ENCODE results near the gene RANBP10.

The RANBP10 gene

DNA sequence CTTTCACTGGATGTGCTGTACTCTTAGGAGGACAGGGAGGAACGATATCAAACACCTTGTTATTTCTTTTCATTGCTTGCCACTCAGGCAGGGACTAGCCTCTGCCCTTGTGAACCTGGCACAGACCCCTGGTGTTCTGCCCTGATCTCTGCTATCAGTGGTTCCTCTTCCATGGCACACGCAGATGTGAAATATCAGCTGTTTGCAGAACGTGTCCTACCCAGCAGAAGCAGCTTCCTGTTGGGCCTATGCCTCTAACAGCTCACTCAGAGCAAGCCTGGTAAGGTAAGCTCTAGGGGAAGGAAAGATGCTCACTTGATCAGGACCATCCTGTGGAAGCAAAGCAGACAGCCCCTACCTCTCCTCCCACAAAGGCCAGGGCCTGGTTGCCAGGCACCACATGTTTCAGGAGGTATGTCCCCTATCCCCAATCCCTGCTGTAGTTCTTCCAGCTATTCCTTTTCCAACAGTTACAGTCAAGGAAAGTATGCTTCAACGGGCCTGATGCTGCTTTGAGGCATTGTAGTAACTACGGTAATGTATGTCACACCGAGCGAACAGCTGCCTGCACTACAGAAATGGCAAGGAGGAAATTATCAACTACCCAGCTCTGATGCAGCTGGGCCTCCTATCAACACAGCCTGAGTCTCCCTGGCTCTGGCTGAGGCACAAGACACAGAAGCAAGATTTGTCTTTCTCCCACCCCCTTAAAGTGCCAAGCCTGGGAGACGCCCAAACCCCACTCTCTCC is 46.0 kb downstream of the RANBP10 start:
- no peak for TF ChIP-seq EZH2phosphoT487 (conservative IDR thresholded peaks at IDR 0.05; ENCODE audit: low read length)
- TF ChIP-seq, protein P1, sequence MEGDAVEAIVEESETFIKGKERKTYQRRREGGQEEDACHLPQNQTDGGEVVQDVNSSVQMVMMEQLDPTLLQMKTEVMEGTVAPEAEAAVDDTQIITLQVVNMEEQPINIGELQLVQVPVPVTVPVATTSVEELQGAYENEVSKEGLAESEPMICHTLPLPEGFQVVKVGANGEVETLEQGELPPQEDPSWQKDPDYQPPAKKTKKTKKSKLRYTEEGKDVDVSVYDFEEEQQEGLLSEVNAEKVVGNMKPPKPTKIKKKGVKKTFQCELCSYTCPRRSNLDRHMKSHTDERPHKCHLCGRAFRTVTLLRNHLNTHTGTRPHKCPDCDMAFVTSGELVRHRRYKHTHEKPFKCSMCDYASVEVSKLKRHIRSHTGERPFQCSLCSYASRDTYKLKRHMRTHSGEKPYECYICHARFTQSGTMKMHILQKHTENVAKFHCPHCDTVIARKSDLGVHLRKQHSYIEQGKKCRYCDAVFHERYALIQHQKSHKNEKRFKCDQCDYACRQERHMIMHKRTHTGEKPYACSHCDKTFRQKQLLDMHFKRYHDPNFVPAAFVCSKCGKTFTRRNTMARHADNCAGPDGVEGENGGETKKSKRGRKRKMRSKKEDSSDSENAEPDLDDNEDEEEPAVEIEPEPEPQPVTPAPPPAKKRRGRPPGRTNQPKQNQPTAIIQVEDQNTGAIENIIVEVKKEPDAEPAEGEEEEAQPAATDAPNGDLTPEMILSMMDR (IDR thresholded peaks at IDR 0.05; ENCODE audit: insufficient read depth, low read length, poor library complexity, severe bottlenecking), result no peak
- no peaks in the 10 kb centered on the region for H3K79me2 ChIP-seq (ENCODE audit: insufficient read depth, low read length)
- no peaks in the 10 kb centered on the region for H3K27me3 ChIP-seq (ENCODE audit: low read length)
- H3K4me3 ChIP-seq (ENCODE audit: insufficient read depth, low read length, poor library complexity, severe bottlenecking), result no peak overlapping the region
- no peak overlapping the region for H3K9ac ChIP-seq (ENCODE audit: low read length)
- no peaks in the 10 kb centered on the region for H3K36me3 ChIP-seq (ENCODE audit: low read length)
- H3K4me2 ChIP-seq (ENCODE audit: low read depth, low read length, poor library complexity, severe bottlenecking), result no peak overlapping the region
- no peak overlapping the region for H3K27ac ChIP-seq (ENCODE audit: low read depth, low read length)
- H3K9me2 ChIP-seq (replicated peaks; ENCODE audit: insufficient read depth, low read length), result no peaks in the 10 kb centered on the region
- no peaks in the 10 kb centered on the region for H3F3A ChIP-seq (ENCODE audit: insufficient read depth)
- H3K9me3 ChIP-seq (ENCODE audit: insufficient read depth, low read length), result no peaks in the 10 kb centered on the region
- no peaks in the 10 kb centered on the region for H4K20me1 ChIP-seq (ENCODE audit: low read depth, low read length)
- H2AFZ ChIP-seq (ENCODE audit: low read depth, low read length, severe bottlenecking), result no peak overlapping the region

DNA sequence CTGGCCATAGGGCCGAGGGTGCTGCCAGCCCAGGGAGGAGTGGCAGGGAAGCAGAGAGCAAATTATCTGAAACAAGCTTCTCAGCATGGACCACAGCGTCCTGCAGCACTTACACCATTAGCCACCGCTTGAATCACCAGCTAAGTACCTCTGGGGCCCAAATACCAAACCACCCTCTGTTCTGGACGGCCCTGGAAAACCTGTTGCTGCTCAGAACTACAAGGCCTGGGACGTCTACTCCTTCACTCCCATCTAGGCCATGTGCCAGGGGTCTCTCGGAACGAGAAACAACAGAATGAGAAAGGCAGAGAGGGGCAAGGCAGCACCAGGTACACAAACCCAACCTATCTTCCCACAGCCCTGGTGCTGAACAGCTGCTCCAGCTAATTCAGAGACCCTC is 47.4 kb downstream of the RANBP10 start:
- H2AFZ ChIP-seq (ENCODE audit: low read depth, low read length, severe bottlenecking), result no peak overlapping the region
- H3K27me3 ChIP-seq (ENCODE audit: low read length), result no peaks in the 10 kb centered on the region
- no peaks in the 10 kb centered on the region for H3K9me3 ChIP-seq (ENCODE audit: insufficient read depth, low read length)
- H3K79me2 ChIP-seq (ENCODE audit: insufficient read depth, low read length), result no peaks in the 10 kb centered on the region
- no peaks in the 10 kb centered on the region for H3F3A ChIP-seq (ENCODE audit: insufficient read depth)
- no peak overlapping the region for H3K9ac ChIP-seq (ENCODE audit: low read length)
- H3K36me3 ChIP-seq (ENCODE audit: low read length), result no peaks in the 10 kb centered on the region
- no peaks in the 10 kb centered on the region for H3K9me2 ChIP-seq (replicated peaks; ENCODE audit: insufficient read depth, low read length)
- H3K27ac ChIP-seq (ENCODE audit: low read depth, low read length), result no peak overlapping the region
- TF ChIP-seq, protein P1 (IDR thresholded peaks at IDR 0.05; ENCODE audit: insufficient read depth, low read length, poor library complexity, severe bottlenecking), result no peak
- no peak for TF ChIP-seq EZH2phosphoT487 (conservative IDR thresholded peaks at IDR 0.05; ENCODE audit: low read length)
- no peaks in the 10 kb centered on the region for H4K20me1 ChIP-seq (ENCODE audit: low read depth, low read length)
- H3K4me2 ChIP-seq (ENCODE audit: low read depth, low read length, poor library complexity, severe bottlenecking), result no peak overlapping the region
- H3K4me3 ChIP-seq (ENCODE audit: insufficient read depth, low read length, poor library complexity, severe bottlenecking), result no peak overlapping the region

DNA sequence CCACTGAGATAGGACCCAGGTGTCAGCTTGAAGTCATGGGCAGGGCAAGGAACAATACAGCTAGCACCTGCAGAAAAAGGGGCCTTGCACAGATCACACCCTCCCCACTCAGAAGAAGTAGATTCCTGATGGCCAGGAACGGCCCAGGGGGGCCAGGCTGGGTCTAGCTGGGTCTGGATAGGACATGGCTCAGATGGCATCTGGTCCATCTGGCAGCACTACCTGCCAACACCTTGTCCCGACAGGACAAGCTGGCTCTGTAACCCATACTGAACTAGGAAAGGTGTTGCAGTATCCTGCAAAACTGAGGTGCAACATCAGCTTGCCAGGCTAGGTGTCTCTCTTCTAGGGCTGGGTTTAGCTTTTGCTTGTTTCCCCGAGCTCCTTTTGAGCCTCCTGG is 48.4 kb downstream of the RANBP10 start:
- Histone ChIP-seq H3K27me3 (ENCODE audit: low read length) (no peaks in the 10 kb centered on the region), H3K27ac (ENCODE audit: low read depth, low read length) (no peak overlapping the region), H3F3A (ENCODE audit: insufficient read depth) (no peaks in the 10 kb centered on the region), H3K9me3 (ENCODE audit: insufficient read depth, low read length) (no peaks in the 10 kb centered on the region), H3K79me2 (ENCODE audit: insufficient read depth, low read length) (no peaks in the 10 kb centered on the region), H3K9ac (ENCODE audit: low read length) (no peak overlapping the region), H3K9me2 (replicated peaks; ENCODE audit: insufficient read depth, low read length) (no peaks in the 10 kb centered on the region), H3K4me3 (ENCODE audit: insufficient read depth, low read length, poor library complexity, severe bottlenecking) (no peak overlapping the region), H3K36me3 (ENCODE audit: low read length) (no peaks in the 10 kb centered on the region), H3K4me2 (ENCODE audit: low read depth, low read length, poor library complexity, severe bottlenecking) (no peak overlapping the region), H4K20me1 (ENCODE audit: low read depth, low read length) (no peaks in the 10 kb centered on the region), H2AFZ (ENCODE audit: low read depth, low read length, severe bottlenecking) (no peak overlapping the region)
- TF ChIP-seq, protein P1 (IDR thresholded peaks at IDR 0.05; ENCODE audit: insufficient read depth, low read length, poor library complexity, severe bottlenecking), result no peak
- no peak for TF ChIP-seq EZH2phosphoT487 (conservative IDR thresholded peaks at IDR 0.05; ENCODE audit: low read length)
